ENCODE measurements around the gene CHRNA4.
"Not testable (repeated sequence)": the region's sequence is repeated elsewhere in the genome, so short reads cannot be mapped to it uniquely, and the experiment has no call there.

CHRNA4 gene

GRCh38 chr20:63340158-63340688, 20.9 kb downstream of the CHRNA4 start:
- CTCF ChIA-PET; DNase-seq (ENCODE audit: extremely low spot score); POLR2A ChIA-PET: not testable (repeated sequence)
- TF ChIP-seq TARDBP (IDR thresholded peaks at IDR 0.05), result peak; percentile 64; the same call in 1 of the 2 replicates

GRCh38 chr20:63339154-63340094, 21.7 kb downstream of the CHRNA4 start:
- CTCF ChIA-PET; DNase-seq (ENCODE audit: extremely low spot score); POLR2A ChIA-PET: not testable (repeated sequence)

DNA sequence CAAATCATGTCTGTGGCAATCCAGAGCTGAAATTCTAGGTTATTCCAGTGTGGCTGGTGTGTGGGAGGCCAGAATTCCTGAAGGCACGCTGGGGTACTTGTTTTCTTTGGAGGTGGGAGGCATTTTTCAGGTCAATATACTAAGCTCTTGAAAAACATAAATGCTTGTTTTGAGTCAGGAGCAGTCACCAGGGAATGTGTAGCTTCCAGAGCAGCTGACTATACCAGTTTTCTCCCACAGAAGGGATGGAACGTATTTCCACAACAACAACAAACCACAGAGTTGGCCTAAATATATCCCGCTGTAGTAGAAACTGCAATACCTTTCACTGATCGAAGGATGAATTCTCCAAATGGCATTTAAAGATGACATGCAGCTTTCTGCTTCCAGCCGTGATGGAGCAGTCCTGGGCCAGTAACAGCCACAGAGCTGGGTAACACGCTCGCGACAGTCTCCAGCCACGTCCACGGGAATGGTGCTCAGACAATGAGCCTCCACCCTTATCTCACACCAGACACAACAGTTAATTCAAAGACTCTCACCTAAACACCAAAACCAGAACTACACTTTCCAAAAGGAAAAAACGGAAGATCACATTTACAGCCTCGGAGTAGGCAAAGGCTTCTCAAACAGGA, 23.2 kb downstream of the CHRNA4 start:
- TF ChIP-seq ZNF384 (IDR thresholded peaks at IDR 0.05) (no peak), FOXK2 (IDR thresholded peaks at IDR 0.05) (no peak), ELF4 (IDR thresholded peaks at IDR 0.05) (no peak), SP1 (IDR thresholded peaks at IDR 0.05) (no peak), ARNT (IDR thresholded peaks at IDR 0.05) (no peak), SUZ12 (IDR thresholded peaks at IDR 0.05) (no peak), CTBP1 (IDR thresholded peaks at IDR 0.05; ENCODE audit: borderline replicate concordance) (no peak), L3MBTL2 (conservative IDR thresholded peaks at IDR 0.05) (no peak), FOXA1 (IDR thresholded peaks at IDR 0.05) (no peak)
- TF ChIP-seq, protein P1, sequence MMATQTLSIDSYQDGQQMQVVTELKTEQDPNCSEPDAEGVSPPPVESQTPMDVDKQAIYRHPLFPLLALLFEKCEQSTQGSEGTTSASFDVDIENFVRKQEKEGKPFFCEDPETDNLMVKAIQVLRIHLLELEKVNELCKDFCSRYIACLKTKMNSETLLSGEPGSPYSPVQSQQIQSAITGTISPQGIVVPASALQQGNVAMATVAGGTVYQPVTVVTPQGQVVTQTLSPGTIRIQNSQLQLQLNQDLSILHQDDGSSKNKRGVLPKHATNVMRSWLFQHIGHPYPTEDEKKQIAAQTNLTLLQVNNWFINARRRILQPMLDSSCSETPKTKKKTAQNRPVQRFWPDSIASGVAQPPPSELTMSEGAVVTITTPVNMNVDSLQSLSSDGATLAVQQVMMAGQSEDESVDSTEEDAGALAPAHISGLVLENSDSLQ (IDR thresholded peaks at IDR 0.05), result no peak
- ChIA-PET POLR2A (interaction anchor here (0.8 kb wide), 1 partner anchor 28 kb away, joined by 3 read pairs; no protein-coding TSS in a partner anchor), CTCF (no interaction called here)
- DNase-seq (ENCODE audit: extremely low spot score), result no peak

- CTCF ChIA-PET, result no interaction called here
- POLR2A ChIA-PET, result no interaction called here
- no peak for TF ChIP-seq FOXM1 (IDR thresholded peaks at IDR 0.05; ENCODE audit: borderline replicate concordance)
- no peak for DNase-seq (ENCODE audit: extremely low spot score)
Measured at GRCh38 chr20:63336232-63336752, 24.9 kb downstream of the CHRNA4 start.

DNA sequence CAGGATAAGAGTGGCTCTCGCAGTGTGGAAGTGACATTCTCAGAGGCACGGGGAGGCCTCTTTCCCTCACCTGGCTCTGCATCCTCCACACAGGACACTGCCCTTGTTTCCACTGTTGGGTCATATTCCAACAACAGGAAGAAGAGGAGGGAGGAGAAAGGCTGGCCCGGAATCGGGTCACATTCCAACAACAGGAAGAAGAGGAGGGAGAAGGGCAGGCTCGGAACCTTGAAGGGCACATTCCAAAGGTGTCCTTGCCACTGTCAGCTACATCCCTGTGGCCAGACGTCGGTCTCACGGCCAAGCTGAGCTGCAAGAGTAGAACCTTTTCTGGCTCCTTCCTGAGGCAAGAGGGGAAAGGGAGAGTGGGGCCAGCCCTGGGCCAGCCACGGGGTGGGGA, 25.4 kb downstream of the CHRNA4 start:
- ChIA-PET CTCF (no interaction called here), POLR2A (no interaction called here)
- no peak for DNase-seq (ENCODE audit: extremely low spot score)
- TF ChIP-seq ARNT (IDR thresholded peaks at IDR 0.05), result no peak
- TF ChIP-seq ELF4 (IDR thresholded peaks at IDR 0.05), result no peak
- TF ChIP-seq HDGF (IDR thresholded peaks at IDR 0.05; ENCODE audit: borderline replicate concordance), result no peak
- no peak for TF ChIP-seq FOXA1 (IDR thresholded peaks at IDR 0.05)
- TF ChIP-seq SUZ12 (IDR thresholded peaks at IDR 0.05), result no peak
- TF ChIP-seq NFRKB (IDR thresholded peaks at IDR 0.05), result no peak
- no peak for TF ChIP-seq LEF1 (IDR thresholded peaks at IDR 0.05; ENCODE audit: borderline replicate concordance)
- TF ChIP-seq, protein P1 (IDR thresholded peaks at IDR 0.05), result no peak
- TF ChIP-seq FOXM1 (IDR thresholded peaks at IDR 0.05; ENCODE audit: borderline replicate concordance), result no peak
- TF ChIP-seq TARDBP (IDR thresholded peaks at IDR 0.05), result no peak
- TF ChIP-seq CTBP1 (IDR thresholded peaks at IDR 0.05; ENCODE audit: borderline replicate concordance), result no peak
- TF ChIP-seq SP1 (IDR thresholded peaks at IDR 0.05), result no peak

GRCh38 chr20:63335060-63335459, 26.1 kb downstream of the CHRNA4 start:
- CTCF ChIA-PET; DNase-seq (ENCODE audit: extremely low spot score); POLR2A ChIA-PET: not testable (repeated sequence)

DNA sequence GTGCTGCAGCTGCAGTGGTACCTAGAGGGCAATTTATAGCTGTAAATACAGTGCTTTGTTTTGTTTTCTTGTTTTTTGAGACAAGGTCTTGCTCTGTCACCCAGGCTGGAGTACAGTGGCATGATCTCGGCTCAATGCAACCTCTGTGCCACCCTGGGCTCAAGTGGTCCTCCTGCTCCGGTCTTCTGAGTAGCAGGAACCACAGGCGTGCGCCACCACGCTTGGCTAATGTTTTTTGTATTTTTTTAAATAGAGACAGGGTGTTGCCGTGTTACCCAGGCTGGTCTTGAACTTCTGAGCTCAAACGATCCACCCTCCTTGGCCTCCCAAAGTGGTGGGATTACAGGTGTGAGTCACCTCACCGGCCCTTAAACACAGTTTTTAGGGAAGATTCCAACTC, 26.8 kb downstream of the CHRNA4 start:
- DNase-seq (ENCODE audit: extremely low spot score), result no peak
- POLR2A ChIA-PET, result no interaction called here
- TF ChIP-seq LEF1 (IDR thresholded peaks at IDR 0.05; ENCODE audit: borderline replicate concordance) (no peak), FOXA1 (IDR thresholded peaks at IDR 0.05) (no peak), HDGF (IDR thresholded peaks at IDR 0.05; ENCODE audit: borderline replicate concordance) (no peak), BHLHE40 (IDR thresholded peaks at IDR 0.05; ENCODE audit: borderline replicate concordance) (no peak), NFRKB (IDR thresholded peaks at IDR 0.05) (no peak), ZNF384 (IDR thresholded peaks at IDR 0.05) (no peak), TARDBP (IDR thresholded peaks at IDR 0.05) (no peak), SP1 (IDR thresholded peaks at IDR 0.05) (no peak), ELF4 (IDR thresholded peaks at IDR 0.05) (no peak), FOXK2 (IDR thresholded peaks at IDR 0.05) (no peak), ARNT (IDR thresholded peaks at IDR 0.05) (no peak), CTBP1 (IDR thresholded peaks at IDR 0.05; ENCODE audit: borderline replicate concordance) (no peak), L3MBTL2 (conservative IDR thresholded peaks at IDR 0.05) (no peak), FOXM1 (IDR thresholded peaks at IDR 0.05; ENCODE audit: borderline replicate concordance) (no peak), SUZ12 (IDR thresholded peaks at IDR 0.05) (no peak)
- TF ChIP-seq, protein P1 (IDR thresholded peaks at IDR 0.05), result no peak
- CTCF ChIA-PET, result no interaction called here
